ENCODE data around the gene PRKCA.

GRCh38 chr17:66548659-66549310, 246.4 kb downstream of the PRKCA start:
- TF ChIP-seq CTCF (IDR thresholded peaks at IDR 0.05; ENCODE audit: low read depth, low read length, missing input control) (no peak), TAF1 (conservative IDR thresholded peaks at IDR 0.05) (no peak), EGR1 (IDR thresholded peaks at IDR 0.05; ENCODE audit: low read depth in 2 of 2) (no peak), YY1 (IDR thresholded peaks at IDR 0.05) (no peak), SP1 (IDR thresholded peaks at IDR 0.05) (no peak), FOXA1 (IDR thresholded peaks at IDR 0.05) (no peak)

Measured in liver (tissue), 3 donors.